ENCODE results near the gene DEFB108B.
"Not testable (repeated sequence)": the region's sequence is repeated elsewhere in the genome, so short reads cannot be mapped to it uniquely, and the experiment has no call there.

DEFB108B gene

GRCh38 chr11:71843858-71844257 lies 10.9 kb downstream of the DEFB108B start:
- Histone ChIP-seq H3K4me3 (ENCODE audit: low read depth, low read length) (no peak overlapping the region), H3K4me1 (no peaks in the 10 kb centered on the region), H3K9me3 (no peaks in the 10 kb centered on the region), H3K27me3 (no peaks in the 10 kb centered on the region), H3K36me3 (no peaks in the 10 kb centered on the region)
- DNase-seq = no peak
- TF ChIP-seq CTCF (IDR thresholded peaks at IDR 0.05; ENCODE audit: low read depth, low read length) = no peak

GRCh38 chr11:71853895-71854294 lies 20.9 kb downstream of the DEFB108B start:
- H3K4me3 ChIP-seq (ENCODE audit: low read depth, low read length); H3K4me1 ChIP-seq; H3K9me3 ChIP-seq; DNase-seq; H3K36me3 ChIP-seq; H3K27me3 ChIP-seq: not testable (repeated sequence)

GRCh38 chr11:71855880-71856279 lies 22.9 kb downstream of the DEFB108B start:
- H3K27me3 ChIP-seq; H3K4me1 ChIP-seq; H3K9me3 ChIP-seq; DNase-seq; H3K36me3 ChIP-seq; H3K4me3 ChIP-seq (ENCODE audit: low read depth, low read length): not testable (repeated sequence)

- H3K27me3 ChIP-seq; DNase-seq; H3K9me3 ChIP-seq; H3K4me1 ChIP-seq; H3K36me3 ChIP-seq; H3K4me3 ChIP-seq (ENCODE audit: low read depth, low read length): not testable (repeated sequence)
Measured at GRCh38 chr11:71860835-71861234, 27.8 kb downstream of the DEFB108B start.

GRCh38 chr11:71863978-71864627 lies 31.1 kb downstream of the DEFB108B start:
- peak; percentile 64 for DNase-seq
- not testable (repeated sequence) for H3K27me3 ChIP-seq

GRCh38 chr11:71867209-71867608 lies 34.2 kb downstream of the DEFB108B start:
- peak; percentile 25 for DNase-seq
- peak; percentile 18 for TF ChIP-seq CTCF (IDR thresholded peaks at IDR 0.05; ENCODE audit: low read depth, low read length)
- not testable (repeated sequence) for H3K4me3 ChIP-seq (ENCODE audit: low read depth, low read length); H3K36me3 ChIP-seq; H3K4me1 ChIP-seq; H3K27me3 ChIP-seq; H3K9me3 ChIP-seq

More at GRCh38 chr11:71863978-71864627, 31.1 kb downstream of the DEFB108B start:
- not testable (repeated sequence) for H3K4me3 ChIP-seq (ENCODE audit: low read depth, low read length); H3K4me1 ChIP-seq; H3K36me3 ChIP-seq; H3K9me3 ChIP-seq
- peak; percentile 74 for TF ChIP-seq CTCF (IDR thresholded peaks at IDR 0.05; ENCODE audit: low read depth, low read length)

- H3K9me3 ChIP-seq; H3K4me3 ChIP-seq (ENCODE audit: low read depth, low read length); DNase-seq; H3K4me1 ChIP-seq; H3K27me3 ChIP-seq; H3K36me3 ChIP-seq: not testable (repeated sequence)
Measured at GRCh38 chr11:71869931-71870330, 36.9 kb downstream of the DEFB108B start.

- H3K9me3 ChIP-seq; H3K36me3 ChIP-seq; H3K27me3 ChIP-seq; H3K4me3 ChIP-seq (ENCODE audit: low read depth, low read length); H3K4me1 ChIP-seq; DNase-seq: not testable (repeated sequence)
Measured at GRCh38 chr11:71870661-71871060, 37.7 kb downstream of the DEFB108B start.

GRCh38 chr11:71876262-71876661 lies 43.3 kb downstream of the DEFB108B start:
- H3K9me3 ChIP-seq; H3K27me3 ChIP-seq; H3K36me3 ChIP-seq; DNase-seq; H3K4me1 ChIP-seq; H3K4me3 ChIP-seq (ENCODE audit: low read depth, low read length): not testable (repeated sequence)

GRCh38 chr11:71878059-71878458 lies 45.1 kb downstream of the DEFB108B start, which contains the start of gene DEFB131B:
DEFB131B (plus strand) TSS chr11:71878453; CDS start chr11:71878453, 0 bp downstream.
- not testable (repeated sequence) for H3K36me3 ChIP-seq; H3K9me3 ChIP-seq; DNase-seq; H3K4me3 ChIP-seq (ENCODE audit: low read depth, low read length); H3K4me1 ChIP-seq; H3K27me3 ChIP-seq

- H3K4me3 ChIP-seq (ENCODE audit: low read depth, low read length); H3K36me3 ChIP-seq; H3K27me3 ChIP-seq; DNase-seq; H3K4me1 ChIP-seq; H3K9me3 ChIP-seq: not testable (repeated sequence)
Measured at GRCh38 chr11:71885806-71886205, 52.8 kb downstream of the DEFB108B start.

Measured in BE2C (cell line).